H1 (cell line): ENCODE data around the gene LAD1.

Experiments
- EZH2 ChIP-seq: fragments of 200-600 bp; sonication (generic); IDR thresholded peaks from 2 replicates; pipeline ENCODE4 v1.7.1; 2012; ENCODE audit warnings: low read depth, mild to moderate bottlenecking, moderate library complexity, low read length, inconsistent platforms; ENCODE audit not compliant: severe bottlenecking
- POLR2A ChIP-seq, 2 experiments: IDR thresholded peaks; 1 replicate in 1 of 2; 2 replicates in 1 of 2; pipeline ENCODE4 v1.6.1; 2011; ENCODE audit warnings: low read depth in 2 of 2, low read length in 2 of 2, mild to moderate bottlenecking in 2 of 2; ENCODE audit errors: control extremely low read depth in 1 of 2
- TAF1 ChIP-seq: IDR thresholded peaks from 2 replicates; pipeline ENCODE4 v1.6.1; 2011; ENCODE audit warnings: mild to moderate bottlenecking, low read depth, low read length
- TF ChIP-seq, protein P1 (sequence below), 3 experiments: IDR thresholded peaks; 1 replicate in 2 of 3; 2 replicates in 1 of 3; pipeline versions ENCODE4 v1.5.1 to v1.6.1; 2011; ENCODE audit warnings: low read length in 3 of 3, mild to moderate bottlenecking in 3 of 3, inconsistent platforms in 2 of 3, low read depth in 1 of 3, moderate library complexity in 1 of 3; ENCODE audit not compliant: insufficient read depth in 1 of 3; ENCODE audit errors: control extremely low read depth in 1 of 3

DNA sequence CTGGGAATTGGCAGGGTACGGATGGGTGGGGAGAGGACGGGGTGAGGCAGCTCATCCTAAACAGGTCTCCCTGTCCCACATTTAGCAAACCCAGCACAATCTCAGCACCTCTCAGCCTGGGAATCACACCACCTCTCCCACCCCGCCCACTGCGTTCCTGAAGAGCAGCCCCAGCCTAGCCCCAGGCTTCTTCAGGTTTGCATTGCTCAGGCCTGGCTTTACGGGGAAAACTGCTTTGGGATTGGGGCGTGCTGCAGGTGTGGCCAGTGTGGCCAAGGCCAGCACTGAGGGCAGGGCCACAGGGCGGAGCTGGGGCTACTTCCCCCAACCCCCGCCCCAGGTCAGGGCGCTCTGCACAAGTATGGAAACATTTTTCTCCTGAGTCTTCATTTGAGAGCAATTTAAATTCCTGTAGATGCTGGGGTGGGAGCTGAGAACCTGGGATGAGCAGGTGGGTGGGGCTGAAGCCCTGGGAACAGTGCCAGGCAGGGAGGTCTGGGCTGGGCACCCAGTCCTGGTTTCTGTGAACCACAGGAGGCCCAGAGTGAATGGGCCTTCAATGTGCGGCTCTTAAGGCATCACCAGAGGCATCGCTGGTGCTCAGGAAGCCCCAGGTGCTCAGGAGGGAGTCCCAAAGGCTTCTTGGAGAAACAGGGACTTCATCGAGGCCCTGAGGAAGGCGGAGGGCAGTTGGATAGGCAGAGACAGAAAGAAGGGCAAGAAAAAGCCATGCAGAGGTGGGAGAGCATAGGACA lies 45.8 kb downstream of the LAD1 start:
- TF ChIP-seq, protein P1, sequence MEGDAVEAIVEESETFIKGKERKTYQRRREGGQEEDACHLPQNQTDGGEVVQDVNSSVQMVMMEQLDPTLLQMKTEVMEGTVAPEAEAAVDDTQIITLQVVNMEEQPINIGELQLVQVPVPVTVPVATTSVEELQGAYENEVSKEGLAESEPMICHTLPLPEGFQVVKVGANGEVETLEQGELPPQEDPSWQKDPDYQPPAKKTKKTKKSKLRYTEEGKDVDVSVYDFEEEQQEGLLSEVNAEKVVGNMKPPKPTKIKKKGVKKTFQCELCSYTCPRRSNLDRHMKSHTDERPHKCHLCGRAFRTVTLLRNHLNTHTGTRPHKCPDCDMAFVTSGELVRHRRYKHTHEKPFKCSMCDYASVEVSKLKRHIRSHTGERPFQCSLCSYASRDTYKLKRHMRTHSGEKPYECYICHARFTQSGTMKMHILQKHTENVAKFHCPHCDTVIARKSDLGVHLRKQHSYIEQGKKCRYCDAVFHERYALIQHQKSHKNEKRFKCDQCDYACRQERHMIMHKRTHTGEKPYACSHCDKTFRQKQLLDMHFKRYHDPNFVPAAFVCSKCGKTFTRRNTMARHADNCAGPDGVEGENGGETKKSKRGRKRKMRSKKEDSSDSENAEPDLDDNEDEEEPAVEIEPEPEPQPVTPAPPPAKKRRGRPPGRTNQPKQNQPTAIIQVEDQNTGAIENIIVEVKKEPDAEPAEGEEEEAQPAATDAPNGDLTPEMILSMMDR (IDR thresholded peaks at IDR 0.05; ENCODE audit: control extremely low read depth in 1 of 3, insufficient read depth in 1 of 3, low read depth in 1 of 3, low read length in 3 of 3): no peak
- TF ChIP-seq EZH2: no peak
- TF ChIP-seq POLR2A (IDR thresholded peaks at IDR 0.05; ENCODE audit: control extremely low read depth in 1 of 2, low read depth in 2 of 2, low read length in 2 of 2): no peak
- TF ChIP-seq TAF1: no peak
